HepG2 (cell line): ENCODE measurements around the gene GCC1. TPM values are rescaled to one million over a fixed set of nuclear protein-coding genes. Genes with fewer than 3 reads are reported as not detected.

ENCODE experiments used
- CAMTA2 ChIP-seq: sonication (generic); formaldehyde crosslinking; IDR thresholded peaks from 2 replicates; pipeline ENCODE4 v1.4.0; 2020; ENCODE audit warnings: mild to moderate bottlenecking, missing genetic modification reagents, borderline replicate concordance
- ELF1 ChIP-seq: sonication (generic); formaldehyde crosslinking; IDR thresholded peaks from 2 replicates; pipeline ENCODE4 v1.4.0; 2020; ENCODE audit warnings: missing genetic modification reagents
- FOXC1 ChIP-seq: sonication (generic); formaldehyde crosslinking; IDR thresholded peaks from 2 replicates; pipeline ENCODE4 v1.8.0; 2022; ENCODE audit warnings: mild to moderate bottlenecking, missing genetic modification reagents, borderline replicate concordance
- GFI1 ChIP-seq: sonication (generic); formaldehyde crosslinking; IDR thresholded peaks from 2 replicates; pipeline ENCODE4 v1.5.0; 2020; ENCODE audit warnings: missing genetic modification reagents, mild to moderate bottlenecking, borderline replicate concordance
- HES4 ChIP-seq: sonication (generic); formaldehyde crosslinking; IDR thresholded peaks from 2 replicates; pipeline ENCODE4 v1.9.0; 2021; ENCODE audit warnings: mild to moderate bottlenecking, missing genetic modification reagents, borderline replicate concordance
- KDM2A ChIP-seq: sonication (generic); formaldehyde crosslinking; IDR thresholded peaks from 2 replicates; pipeline ENCODE4 v1.4.0; 2020; ENCODE audit warnings: low read depth, missing genetic modification reagents, borderline replicate concordance
- MYC ChIP-seq: sonication (generic); formaldehyde crosslinking; IDR thresholded peaks from 2 replicates; pipeline ENCODE4 v1.9.0; 2021; ENCODE audit warnings: missing genetic modification reagents, borderline replicate concordance
- NCOA2 ChIP-seq: sonication (generic); formaldehyde crosslinking; IDR thresholded peaks from 2 replicates; pipeline ENCODE4 v1.8.0; 2022; ENCODE audit warnings: inconsistent platforms
- NFIC ChIP-seq: IDR thresholded peaks from 2 replicates; pipeline ENCODE4 v1.6.1; 2012; ENCODE audit warnings: mild to moderate bottlenecking, low read length, inconsistent platforms
- NR2F2 ChIP-seq: IDR thresholded peaks from 2 replicates; pipeline ENCODE4 v1.6.1; 2012; ENCODE audit warnings: low read depth, inconsistent platforms, borderline replicate concordance
- SMAD1 ChIP-seq: sonication (generic); formaldehyde crosslinking; IDR thresholded peaks from 2 replicates; pipeline ENCODE4 v1.4.0; 2020; ENCODE audit warnings: missing genetic modification reagents, low read depth, mild to moderate bottlenecking, borderline replicate concordance
- SMARCE1 ChIP-seq: fragments of 450-650 bp; IDR thresholded peaks from 2 replicates; pipeline ENCODE4 v1.6.1; 2017; ENCODE audit warnings: borderline replicate concordance
- YEATS2 ChIP-seq: sonication (generic); formaldehyde crosslinking; IDR thresholded peaks from 2 replicates; pipeline ENCODE4 v1.4.0; 2020; ENCODE audit warnings: missing genetic modification reagents, borderline replicate concordance
- ZNF207 ChIP-seq: fragments of 450-650 bp; IDR thresholded peaks from 2 replicates; pipeline ENCODE4 v1.6.1; 2016; ENCODE audit warnings: antibody characterized with exemption, borderline replicate concordance
- ZNF24 ChIP-seq: fragments of 450-650 bp; IDR thresholded peaks from 2 replicates; pipeline ENCODE4 v1.6.1; 2017; ENCODE audit warnings: antibody characterized with exemption, mild to moderate bottlenecking
- ZNF256 ChIP-seq: sonication (generic); formaldehyde crosslinking; conservative IDR thresholded peaks from 2 replicates; pipeline ENCODE4 v1.4.0; 2020; ENCODE audit warnings: missing genetic modification reagents
- ZNF326 ChIP-seq: sonication (generic); formaldehyde crosslinking; IDR thresholded peaks from 2 replicates; pipeline ENCODE4 v1.4.0; 2020; ENCODE audit warnings: missing genetic modification reagents, borderline replicate concordance
- ZNF562 ChIP-seq: sonication (generic); formaldehyde crosslinking; IDR thresholded peaks from 2 replicates; pipeline ENCODE4 v1.8.0; 2022; ENCODE audit warnings: missing genetic modification reagents, borderline replicate concordance
- ZNF577 ChIP-seq: sonication (generic); formaldehyde crosslinking; IDR thresholded peaks from 2 replicates; pipeline ENCODE4 v1.4.0; 2020; ENCODE audit warnings: mild to moderate bottlenecking, low read depth, missing genetic modification reagents, borderline replicate concordance
- ZNF619 ChIP-seq: sonication (generic); formaldehyde crosslinking; IDR thresholded peaks from 2 replicates; pipeline ENCODE4 v1.4.0; 2020; ENCODE audit warnings: mild to moderate bottlenecking, missing genetic modification reagents
- ZNF670 ChIP-seq: sonication (generic); formaldehyde crosslinking; IDR thresholded peaks from 2 replicates; pipeline ENCODE4 v1.8.0; 2022; ENCODE audit warnings: mild to moderate bottlenecking, missing genetic modification reagents, borderline replicate concordance
- ZNF761 ChIP-seq: sonication (generic); formaldehyde crosslinking; conservative IDR thresholded peaks from 2 replicates; pipeline ENCODE4 v1.4.0; 2020; ENCODE audit warnings: mild to moderate bottlenecking, missing genetic modification reagents
- ZSCAN12 ChIP-seq: sonication (generic); formaldehyde crosslinking; IDR thresholded peaks from 2 replicates; pipeline ENCODE4 v1.9.0; 2021; ENCODE audit warnings: mild to moderate bottlenecking, missing genetic modification reagents
- polyA plus RNA-seq, 8 experiments: library from polyadenylated mRNA; depleted of rRNA in 3 of 8; stranded (reverse) in 7 of 8; unstranded in 1 of 8; fragments of >200 nt; fragmentation: Illumina TruSeq in 4 of 8; extraction: Trizol in 4 of 8; gene quantifications; 2 replicates each; pipeline versions ENCODE4 v1.2.1 to v1.2.3, GENCODE V29; 2011 to 2016; ENCODE audit warnings: low read depth in 4 of 8, missing spikeins in 1 of 8, mixed read lengths in 1 of 8; ENCODE audit not compliant: insufficient read depth in 1 of 8
- total RNA-seq, 5 experiments: library from RNA; depleted of rRNA; stranded (reverse); fragments of >200 nt; fragmentation: Illumina TruSeq; extraction: Trizol; gene quantifications; 2 replicates each; pipeline ENCODE4 v1.2.3, GENCODE V29; 2016; ENCODE audit warnings: low read depth in 1 of 5
- TF ChIP-seq, protein P1 (sequence below): sonication (generic); formaldehyde crosslinking; IDR thresholded peaks from 2 replicates; pipeline ENCODE4 v1.4.0; 2020; ENCODE audit warnings: mild to moderate bottlenecking, missing genetic modification reagents
- TF ChIP-seq, protein P2 (sequence below): sonication (generic); formaldehyde crosslinking; IDR thresholded peaks from 2 replicates; pipeline ENCODE4 v1.5.0; 2020; ENCODE audit warnings: mild to moderate bottlenecking, missing genetic modification reagents, borderline replicate concordance
- TF ChIP-seq, protein P3 (sequence below): sonication (generic); formaldehyde crosslinking; IDR thresholded peaks from 2 replicates; pipeline ENCODE4 v1.5.0; 2020; ENCODE audit warnings: missing genetic modification reagents
- TF ChIP-seq, protein P4 (sequence below): sonication (generic); formaldehyde crosslinking; IDR thresholded peaks from 2 replicates; pipeline ENCODE4 v1.5.1; 2020; ENCODE audit warnings: missing genetic modification reagents, mild to moderate bottlenecking, borderline replicate concordance

Gene GCC1
- total and polyA plus RNA-seq, 2 of the 13 experiments (the other 11 are each of a cell fraction or from before 2014, with no cell fraction given), result 2.5 to 15.3 TPM

DNA sequence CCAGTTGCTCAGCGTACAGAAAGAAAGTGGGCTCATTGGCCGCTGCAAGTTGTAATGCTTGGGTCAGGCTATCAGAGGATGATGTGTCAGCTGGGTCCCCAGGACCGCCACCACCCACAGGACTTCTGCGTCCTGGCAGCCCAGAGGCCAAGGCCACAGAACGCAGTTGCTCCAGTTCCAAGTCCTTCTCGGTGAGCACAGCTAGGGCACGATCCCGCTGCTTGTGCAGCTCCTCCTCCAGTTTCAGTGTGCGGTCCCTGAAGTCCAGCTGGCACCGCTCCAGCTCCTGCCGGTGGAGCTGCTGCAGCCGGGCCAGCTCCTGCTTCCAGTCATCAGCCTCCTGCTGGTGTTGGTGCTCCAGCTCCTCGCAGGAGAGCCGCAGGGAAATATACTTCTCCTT is 3.0 kb downstream of the GCC1 start (continued):
- TF ChIP-seq, protein P1, sequence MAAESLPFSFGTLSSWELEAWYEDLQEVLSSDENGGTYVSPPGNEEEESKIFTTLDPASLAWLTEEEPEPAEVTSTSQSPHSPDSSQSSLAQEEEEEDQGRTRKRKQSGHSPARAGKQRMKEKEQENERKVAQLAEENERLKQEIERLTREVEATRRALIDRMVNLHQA (CRISPR knock-in tag), result no peak
- TF ChIP-seq ZNF256 (CRISPR knock-in tag), result no peak
- 0 out of 2 replicates have a peak, but pooled peaks have one; percentile 67 for TF ChIP-seq SMAD1 (CRISPR knock-in tag)
- no peak for TF ChIP-seq GFI1
- TF ChIP-seq MYC (CRISPR knock-in tag), result 0 out of 2 replicates have a peak, but pooled peaks have one; percentile 46
- no peak for TF ChIP-seq ZNF577 (CRISPR knock-in tag)
- TF ChIP-seq, protein P2, sequence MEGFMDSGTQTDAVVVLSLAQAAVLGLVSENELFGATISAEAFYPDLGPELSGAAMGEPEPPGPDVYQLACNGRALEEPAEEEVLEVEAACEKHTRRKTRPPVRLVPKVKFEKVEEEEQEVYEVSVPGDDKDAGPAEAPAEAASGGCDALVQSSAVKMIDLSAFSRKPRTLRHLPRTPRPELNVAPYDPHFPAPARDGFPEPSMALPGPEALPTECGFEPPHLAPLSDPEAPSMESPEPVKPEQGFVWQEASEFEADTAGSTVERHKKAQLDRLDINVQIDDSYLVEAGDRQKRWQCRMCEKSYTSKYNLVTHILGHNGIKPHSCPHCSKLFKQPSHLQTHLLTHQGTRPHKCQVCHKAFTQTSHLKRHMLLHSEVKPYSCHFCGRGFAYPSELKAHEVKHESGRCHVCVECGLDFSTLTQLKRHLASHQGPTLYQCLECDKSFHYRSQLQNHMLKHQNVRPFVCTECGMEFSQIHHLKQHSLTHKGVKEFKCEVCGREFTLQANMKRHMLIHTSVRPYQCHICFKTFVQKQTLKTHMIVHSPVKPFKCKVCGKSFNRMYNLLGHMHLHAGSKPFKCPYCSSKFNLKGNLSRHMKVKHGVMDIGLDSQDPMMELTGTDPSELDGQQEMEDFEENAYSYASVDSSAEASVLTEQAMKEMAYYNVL (CRISPR knock-in tag), result no peak
- TF ChIP-seq ZNF670 (CRISPR knock-in tag), result no peak
- TF ChIP-seq ZNF619 (CRISPR knock-in tag), result 0 out of 2 replicates have a peak, but pooled peaks have one; percentile 25
- no peak for TF ChIP-seq NFIC
- TF ChIP-seq HES4, result no peak
- 0 out of 2 replicates have a peak, but pooled peaks have one; percentile 23 for TF ChIP-seq NCOA2 (CRISPR knock-in tag)
- 0 out of 2 replicates have a peak, but pooled peaks have one; percentile 25 for TF ChIP-seq KDM2A (CRISPR knock-in tag)
- no peak for TF ChIP-seq FOXC1 (CRISPR knock-in tag)
- TF ChIP-seq, protein P3, sequence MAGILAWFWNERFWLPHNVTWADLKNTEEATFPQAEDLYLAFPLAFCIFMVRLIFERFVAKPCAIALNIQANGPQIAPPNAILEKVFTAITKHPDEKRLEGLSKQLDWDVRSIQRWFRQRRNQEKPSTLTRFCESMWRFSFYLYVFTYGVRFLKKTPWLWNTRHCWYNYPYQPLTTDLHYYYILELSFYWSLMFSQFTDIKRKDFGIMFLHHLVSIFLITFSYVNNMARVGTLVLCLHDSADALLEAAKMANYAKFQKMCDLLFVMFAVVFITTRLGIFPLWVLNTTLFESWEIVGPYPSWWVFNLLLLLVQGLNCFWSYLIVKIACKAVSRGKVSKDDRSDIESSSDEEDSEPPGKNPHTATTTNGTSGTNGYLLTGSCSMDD (CRISPR knock-in tag), result no peak
- no peak for TF ChIP-seq YEATS2 (CRISPR knock-in tag)
- TF ChIP-seq SMARCE1, result no peak
- TF ChIP-seq ZSCAN12, result no peak
- TF ChIP-seq ZNF326 (CRISPR knock-in tag), result no peak
- no peak for TF ChIP-seq ZNF562 (CRISPR knock-in tag)
- TF ChIP-seq ELF1, result no peak
- TF ChIP-seq NR2F2, result no peak
- TF ChIP-seq ZNF761, result no peak
- TF ChIP-seq, protein P4, sequence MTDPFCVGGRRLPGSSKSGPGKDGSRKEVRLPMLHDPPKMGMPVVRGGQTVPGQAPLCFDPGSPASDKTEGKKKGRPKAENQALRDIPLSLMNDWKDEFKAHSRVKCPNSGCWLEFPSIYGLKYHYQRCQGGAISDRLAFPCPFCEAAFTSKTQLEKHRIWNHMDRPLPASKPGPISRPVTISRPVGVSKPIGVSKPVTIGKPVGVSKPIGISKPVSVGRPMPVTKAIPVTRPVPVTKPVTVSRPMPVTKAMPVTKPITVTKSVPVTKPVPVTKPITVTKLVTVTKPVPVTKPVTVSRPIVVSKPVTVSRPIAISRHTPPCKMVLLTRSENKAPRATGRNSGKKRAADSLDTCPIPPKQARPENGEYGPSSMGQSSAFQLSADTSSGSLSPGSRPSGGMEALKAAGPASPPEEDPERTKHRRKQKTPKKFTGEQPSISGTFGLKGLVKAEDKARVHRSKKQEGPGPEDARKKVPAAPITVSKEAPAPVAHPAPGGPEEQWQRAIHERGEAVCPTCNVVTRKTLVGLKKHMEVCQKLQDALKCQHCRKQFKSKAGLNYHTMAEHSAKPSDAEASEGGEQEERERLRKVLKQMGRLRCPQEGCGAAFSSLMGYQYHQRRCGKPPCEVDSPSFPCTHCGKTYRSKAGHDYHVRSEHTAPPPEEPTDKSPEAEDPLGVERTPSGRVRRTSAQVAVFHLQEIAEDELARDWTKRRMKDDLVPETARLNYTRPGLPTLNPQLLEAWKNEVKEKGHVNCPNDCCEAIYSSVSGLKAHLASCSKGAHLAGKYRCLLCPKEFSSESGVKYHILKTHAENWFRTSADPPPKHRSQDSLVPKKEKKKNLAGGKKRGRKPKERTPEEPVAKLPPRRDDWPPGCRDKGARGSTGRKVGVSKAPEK, result no peak
- TF ChIP-seq ZNF24, result no peak
- no peak for TF ChIP-seq ZNF207
- no peak for TF ChIP-seq CAMTA2 (CRISPR knock-in tag)
